Upper lobe of right lung (tissue), 1 donor: ENCODE results near the gene PPFIA1. TPM values are rescaled to one million over a fixed set of nuclear protein-coding genes. Genes with fewer than 3 reads are reported as not detected.

ENCODE experiments used
- ATAC-seq: fragments of 200-7000 bp; cut with Tn5 transposase; one replicate; pipeline ENCODE4 v1.9.1; 2020; ENCODE audit warnings: mild to moderate bottlenecking, moderate library complexity
- DNase-seq: peaks from one replicate; pipeline ENCODE4 v3.0.0-alpha.2; 2020
- H3K27ac ChIP-seq: fragments of 200-600 bp; one replicate; pipeline ENCODE4 v1.8.0; 2022
- H3K27me3 ChIP-seq: fragments of 200-600 bp; one replicate; pipeline ENCODE4 v1.8.0; 2022; ENCODE audit warnings: mild to moderate bottlenecking
- H3K36me3 ChIP-seq: fragments of 200-600 bp; one replicate; pipeline ENCODE4 v1.8.0; 2022
- H3K4me1 ChIP-seq: fragments of 200-600 bp; one replicate; pipeline ENCODE4 v1.8.0; 2022
- H3K4me3 ChIP-seq: fragments of 200-600 bp; one replicate; pipeline ENCODE4 v1.8.0; 2022; ENCODE audit warnings: mild to moderate bottlenecking
- H3K9me3 ChIP-seq: fragments of 200-600 bp; one replicate; pipeline ENCODE4 v1.8.0; 2022
- CTCF ChIP-seq: fragments of 200-600 bp; IDR thresholded peaks from one replicate; pipeline ENCODE4 v1.8.0; 2022; ENCODE audit warnings: antibody characterized with exemption
- intact Hi-C: fragments of 100-400 bp; cut with DNase I; formaldehyde crosslinking; loops from one replicate; pipeline ENCODE4 v1.11.0; 2022
- total RNA-seq: library from RNA; stranded (reverse); fragmentation: NEBNext Ultra II Directional; extraction: Animal tissue kit (Norgen Biotek cat#: 25700); gene quantifications from one replicate; pipeline ENCODE4 v1.2.1, GENCODE V29; 2021
- donor health status: DM: no; HTN: yes; CAD: no; lungs with severe emphysema.

PPFIA1 gene
- total RNA-seq, 1 donor from 2014 or later: 73.3 TPM

GRCh38 chr11:70424765-70425344 lies 154.4 kb downstream of the PPFIA1 start:
- Histone ChIP-seq H3K4me3 (no peak overlapping the region), H3K4me1 (no peaks in the 10 kb centered on the region), H3K27ac (no peak overlapping the region), H3K27me3 (no peaks in the 10 kb centered on the region), H3K36me3 (peaks cover 84% of the 10 kb centered on the region), H3K9me3 (no peaks in the 10 kb centered on the region)
- DNase-seq (no peak), ATAC-seq (no peak)
- no peak for TF ChIP-seq CTCF
- intact Hi-C loops: no loop called here

- DNase-seq: no peak
Measured at GRCh38 chr11:70427436-70427835, 156.9 kb downstream of the PPFIA1 start.

GRCh38 chr11:70428701-70429427 lies 158.4 kb downstream of the PPFIA1 start:
- Histone ChIP-seq H3K4me3 (no peak overlapping the region), H3K9me3 (no peaks in the 10 kb centered on the region), H3K27ac (no peak overlapping the region), H3K36me3 (peaks cover 89% of the 10 kb centered on the region), H3K27me3 (no peaks in the 10 kb centered on the region), H3K4me1 (no peaks in the 10 kb centered on the region)
- ATAC-seq: no peak
- intact Hi-C loops: no loop called here
- DNase-seq: no peak
- no peak for TF ChIP-seq CTCF

More at GRCh38 chr11:70427436-70427835, 156.9 kb downstream of the PPFIA1 start:
- Histone ChIP-seq H3K36me3 (peaks cover 86% of the 10 kb centered on the region), H3K27me3 (no peaks in the 10 kb centered on the region), H3K4me3 (no peak overlapping the region), H3K27ac (no peak overlapping the region), H3K4me1 (no peaks in the 10 kb centered on the region), H3K9me3 (no peaks in the 10 kb centered on the region)
- intact Hi-C loops: no loop called here
- no peak for ATAC-seq
- no peak for TF ChIP-seq CTCF

GRCh38 chr11:70429428-70429705 lies 158.9 kb downstream of the PPFIA1 start:
- ATAC-seq (no peak), DNase-seq (no peak)
- intact Hi-C loops: no loop called here
- TF ChIP-seq CTCF: no peak
- no peaks in the 10 kb centered on the region for H3K9me3 ChIP-seq
- no peak overlapping the region for H3K27ac ChIP-seq
- H3K4me3 ChIP-seq: no peak overlapping the region
- peaks cover 93% of the 10 kb centered on the region for H3K36me3 ChIP-seq
- no peaks in the 10 kb centered on the region for H3K27me3 ChIP-seq
- no peaks in the 10 kb centered on the region for H3K4me1 ChIP-seq

- H3K27ac ChIP-seq: no peak overlapping the region
- intact Hi-C loops: no loop called here
- H3K4me3 ChIP-seq: no peak overlapping the region
- H3K9me3 ChIP-seq: no peaks in the 10 kb centered on the region
- H3K36me3 ChIP-seq: peaks cover 93% of the 10 kb centered on the region
- no peaks in the 10 kb centered on the region for H3K27me3 ChIP-seq
- TF ChIP-seq CTCF: no peak
- DNase-seq (no peak), ATAC-seq (no peak)
- H3K4me1 ChIP-seq: no peaks in the 10 kb centered on the region
Measured at GRCh38 chr11:70429724-70430521, 159.4 kb downstream of the PPFIA1 start.
